SK-N-SH (cell line): ENCODE results near the gene RALBP1. TPM values are rescaled to one million over a fixed set of nuclear protein-coding genes. Genes with fewer than 3 reads are reported as not detected.

Experiments used
- CTCF ChIA-PET: fragments of 300-600, 350-600 bp; formaldehyde crosslinking; extraction: SDS; loops from one replicate; lab custom pipeline; 2021; lab: Yijun Ruan, JAX
- POLR2A ChIA-PET: fragments of 350-600 bp; sonication (Branson Sonifier 250); formaldehyde crosslinking; extraction: SDS; loops from one replicate; lab custom pipeline; 2020; ENCODE audit warnings: antibody characterized with exemption, inconsistent platforms; lab: Yijun Ruan, JAX
- DNase-seq: peaks from one replicate; pipeline ENCODE4 v3.0.0; 2012
- H2AFZ ChIP-seq: fragments of 200-600 bp; sonication (generic); 2 replicates; pipeline ENCODE4 v1.8.1; 2016; ENCODE audit warnings: antibody characterized with exemption, mild to moderate bottlenecking, low read depth
- H3F3A ChIP-seq: fragments of 200-600 bp; sonication (generic); replicated peaks from 2 replicates; pipeline ENCODE3; 2016; ENCODE audit warnings: antibody characterized with exemption, mild to moderate bottlenecking; ENCODE audit not compliant: insufficient read depth
- H3K27ac ChIP-seq, 2 experiments: fragments of 200-500 bp in 1 of 2; fragments of 200-600 bp in 1 of 2; sonication (Bioruptor generic) in 1 of 2; sonication (generic), shearing (Covaris generic) in 1 of 2; 2 replicates each; pipeline versions ENCODE4 v1.5.1 to v1.6.1; 2014 to 2016; ENCODE audit warnings: low read depth in 2 of 2, inconsistent platforms in 1 of 2, low read length in 1 of 2, mild to moderate bottlenecking in 1 of 2, mixed read lengths in 1 of 2
- H3K27me3 ChIP-seq: fragments of 200-600 bp; sonication (generic), shearing (Covaris generic); 2 replicates; pipeline ENCODE4 v1.6.1; 2016; ENCODE audit warnings: mixed run types; ENCODE audit not compliant: insufficient read depth
- H3K36me3 ChIP-seq, 2 experiments: fragments of 200-500 bp in 1 of 2; fragments of 200-600 bp in 1 of 2; sonication (Bioruptor generic) in 1 of 2; sonication (generic) in 1 of 2; replicated peaks in 1 of 2; 2 replicates each; pipeline versions ENCODE3 to v1.5.1; 2014 to 2016; ENCODE audit warnings: low read length in 1 of 2, mild to moderate bottlenecking in 1 of 2; ENCODE audit not compliant: insufficient read depth in 2 of 2, control insufficient read depth in 1 of 2
- H3K4me1 ChIP-seq, 2 experiments: fragments of 200-500 bp in 1 of 2; fragments of 200-600 bp in 1 of 2; sonication (Bioruptor generic) in 1 of 2; sonication (generic), shearing (Covaris generic) in 1 of 2; 2 replicates each; pipeline versions ENCODE4 v1.5.1 to v1.6.1; 2014 to 2016; ENCODE audit warnings: low read depth in 1 of 2, low read length in 1 of 2, mixed run types in 1 of 2; ENCODE audit not compliant: insufficient read depth in 2 of 2, control insufficient read depth in 1 of 2
- H3K4me2 ChIP-seq: fragments of 200-600 bp; sonication (generic), shearing (Covaris generic); 2 replicates; pipeline ENCODE4 v1.6.1; 2017; ENCODE audit warnings: mixed run types
- H3K4me3 ChIP-seq, 2 experiments: fragments of 200-500 bp in 1 of 2; fragments of 200-600 bp in 1 of 2; sonication (Bioruptor generic) in 1 of 2; sonication (generic), shearing (Covaris generic) in 1 of 2; 2 replicates each; pipeline versions ENCODE4 v1.5.1 to v1.8.1; 2014 to 2016; ENCODE audit warnings: low read depth in 2 of 2, inconsistent platforms in 1 of 2, low read length in 1 of 2, mild to moderate bottlenecking in 1 of 2, mixed read lengths in 1 of 2, moderate library complexity in 1 of 2
- H3K79me2 ChIP-seq: fragments of 200-600 bp; sonication (generic); 2 replicates; pipeline ENCODE4 v1.8.1; 2017; ENCODE audit warnings: mild to moderate bottlenecking; ENCODE audit not compliant: insufficient read depth
- H3K9ac ChIP-seq: fragments of 200-600 bp; sonication (generic); 2 replicates; pipeline ENCODE4 v1.6.1; 2017; ENCODE audit warnings: mixed run types
- H3K9me2 ChIP-seq: fragments of 200-600 bp; sonication (generic); 2 replicates; pipeline ENCODE4 v1.6.1; 2017; ENCODE audit warnings: mixed run types
- H3K9me3 ChIP-seq: fragments of 200-600 bp; sonication (generic); 2 replicates; pipeline ENCODE4 v1.6.1; 2017; ENCODE audit warnings: mixed run types, mild to moderate bottlenecking, moderate library complexity
- H4K20me1 ChIP-seq: fragments of 200-600 bp; sonication (generic); 2 replicates; pipeline ENCODE4 v1.6.1; 2017; ENCODE audit warnings: mild to moderate bottlenecking, mixed run types; ENCODE audit not compliant: insufficient read depth
- CTCF ChIP-seq: fragments of 200-600 bp; sonication (generic); IDR thresholded peaks from 2 replicates; pipeline ENCODE4 v1.6.1; 2017; ENCODE audit warnings: antibody characterized with exemption, mild to moderate bottlenecking, moderate library complexity
- ELF1 ChIP-seq: IDR thresholded peaks from 2 replicates; pipeline ENCODE4 v1.4.0; 2012
- EP300 ChIP-seq, 2 experiments: IDR thresholded peaks; 2 replicates each; pipeline versions ENCODE4 v1.4.0 to v1.6.1; 2012; ENCODE audit warnings: borderline replicate concordance in 1 of 2, low read depth in 1 of 2, low read length in 1 of 2
- EZH2phosphoT487 ChIP-seq: fragments of 200-600 bp; sonication (generic); IDR thresholded peaks from 2 replicates; pipeline ENCODE4 v1.6.1; 2017; ENCODE audit warnings: low read depth, mixed run types, mild to moderate bottlenecking, antibody characterized with exemption, moderate library complexity, borderline replicate concordance
- JUND ChIP-seq: IDR thresholded peaks from 2 replicates; pipeline ENCODE4 v1.4.0; 2012
- MEF2A ChIP-seq: IDR thresholded peaks from 2 replicates; pipeline ENCODE4 v1.4.0; 2012; ENCODE audit warnings: low read depth, borderline replicate concordance
- MXI1 ChIP-seq: IDR thresholded peaks from 2 replicates; pipeline ENCODE4 v1.6.1; 2012; ENCODE audit warnings: mild to moderate bottlenecking, low read depth, low read length, improper control_type of control experiment
- NRF1 ChIP-seq: IDR thresholded peaks from 2 replicates; pipeline ENCODE4 v1.6.1; 2012; ENCODE audit warnings: low read depth, mild to moderate bottlenecking, low read length
- RCOR1 ChIP-seq: fragments of 150-350 bp; IDR thresholded peaks from 2 replicates; pipeline ENCODE4 v1.6.1; 2017; ENCODE audit warnings: antibody characterized with exemption, low read length
- SIN3A ChIP-seq: IDR thresholded peaks from 2 replicates; pipeline ENCODE4 v1.6.1; 2012; ENCODE audit warnings: low read depth, mild to moderate bottlenecking, low read length, moderate library complexity, borderline replicate concordance
- TAF1 ChIP-seq: IDR thresholded peaks from 2 replicates; pipeline ENCODE4 v1.6.1; 2012; ENCODE audit warnings: low read depth, mild to moderate bottlenecking, low read length, moderate library complexity, borderline replicate concordance
- TCF12 ChIP-seq: IDR thresholded peaks from 2 replicates; pipeline ENCODE4 v1.4.0; 2012
- USF1 ChIP-seq: IDR thresholded peaks from 2 replicates; pipeline ENCODE4 v1.4.0; 2012; ENCODE audit warnings: low read depth, borderline replicate concordance
- USF2 ChIP-seq: fragments of 150-350 bp; IDR thresholded peaks from 2 replicates; pipeline ENCODE4 v1.6.1; 2017; ENCODE audit warnings: antibody characterized with exemption, low read length, low read depth, borderline replicate concordance
- WGBS: methylation state at CpG from one replicate; pipeline ENCODE4 v1.1.6; 2017; ENCODE audit warnings: low lambda C conversion rate; 5-methylcytosine and 5-hydroxymethylcytosine counted together
- polyA plus RNA-seq, 3 experiments: library from polyadenylated mRNA; depleted of rRNA; stranded (reverse); fragments of >200 nt; gene quantifications; 2 replicates each; pipeline ENCODE4 v1.2.3, GENCODE V29; 2012

The RALBP1 gene
- polyA plus RNA-seq, 1 of the 3 experiments (the other 2 are of a cell fraction), result 43.8 TPM

- TF ChIP-seq JUND, result no peak
- no peak for TF ChIP-seq NRF1
- TF ChIP-seq RCOR1, result no peak
- TF ChIP-seq MXI1, result no peak
These were observed 93.9 kb downstream of the RALBP1 start (continued) for GRCh38 chr18:9569178-9569577.

- Histone ChIP-seq H3K27ac (no peak overlapping the region), H3K27me3 (no peaks in the 10 kb centered on the region), H3K79me2 (peaks cover 14% of the 10 kb centered on the region; the same call in 1 of the 2 replicates), H3K9me3 (no peaks in the 10 kb centered on the region), H3K9me2 (no peaks in the 10 kb centered on the region), H3K9ac (no peak overlapping the region), H3F3A (no peaks in the 10 kb centered on the region), H4K20me1 (no peaks in the 10 kb centered on the region), H3K4me3 (no peak overlapping the region), H3K4me1 (no peaks in the 10 kb centered on the region), H3K36me3 (peaks cover 58 to 79% of the 10 kb centered on the region in 2 experiments), H2AFZ (no peak overlapping the region), H3K4me2 (no peak overlapping the region)
- TF ChIP-seq SIN3A (no peak), EP300 (IDR thresholded peaks at IDR 0.05; ENCODE audit: borderline replicate concordance in 1 of 2, low read depth in 1 of 2, low read length in 1 of 2) (no peak), ELF1 (no peak), USF1 (no peak), EZH2phosphoT487 (no peak), TCF12 (no peak)
- ChIA-PET CTCF (interaction anchor here (0.7 kb wide), 1 partner anchor 10 kb away, joined by 3 read pairs; no protein-coding TSS in a partner anchor), POLR2A (no interaction called here)
- 94% methylated on average over 3 of the region's 3 CpGs for WGBS
- DNase-seq, result no peak
These were observed 94.9 kb downstream of the RALBP1 start for GRCh38 chr18:9570255-9570654.

- no peaks in the 10 kb centered on the region for H4K20me1 ChIP-seq
- no peaks in the 10 kb centered on the region for H3K27me3 ChIP-seq
- no peak overlapping the region for H3K4me3 ChIP-seq
- no peak for DNase-seq
- peaks cover 70 to 88% of the 10 kb centered on the region in 2 experiments for H3K36me3 ChIP-seq
- TF ChIP-seq USF2 (no peak), CTCF (no peak), TAF1 (no peak), MEF2A (no peak)
- H3K4me1 ChIP-seq, result no peaks in the 10 kb centered on the region
- peaks cover 7% of the 10 kb centered on the region for H3F3A ChIP-seq
- 95% methylated on average over 3 of the region's 3 CpGs for WGBS
- H3K9ac ChIP-seq, result no peak overlapping the region
- H3K9me3 ChIP-seq, result no peaks in the 10 kb centered on the region
- H3K27ac ChIP-seq, result peak overlapping the region in 1 of 2 experiments; percentile 28; a peak in 1 of 4 replicates
- H3K9me2 ChIP-seq, result no peaks in the 10 kb centered on the region
- POLR2A ChIA-PET, result no interaction called here
- H3K79me2 ChIP-seq, result peaks cover 20% of the 10 kb centered on the region; the same call in 1 of the 2 replicates
- CTCF ChIA-PET, result no interaction called here
- no peak overlapping the region for H2AFZ ChIP-seq
- H3K4me2 ChIP-seq, result no peak overlapping the region
These were observed 96.2 kb downstream of the RALBP1 start for GRCh38 chr18:9571546-9571945.
